HFF-Myc (cell line): Measurements from ENCODE around the gene IQCH.
A peak's percentile ranks its signal among the peaks of the same experiment; 100 is the strongest.

Experiments
- DNase-seq: peaks from one replicate; pipeline ENCODE4 v3.0.0-alpha.2; 2011; ENCODE audit warnings: low read depth; ENCODE audit errors: extremely low read depth
- H3K4me3 ChIP-seq: replicated peaks from 2 replicates; pipeline ENCODE4 v1.5.1; 2011; ENCODE audit warnings: low read depth, mild to moderate bottlenecking, control low read depth, low read length
- TF ChIP-seq, protein P1 (sequence below): IDR thresholded peaks from 2 replicates; pipeline ENCODE4 v1.5.1; 2012; ENCODE audit warnings: mild to moderate bottlenecking, low read depth, low read length, control low read depth; ENCODE audit errors: missing control alignments

Gene IQCH

DNA sequence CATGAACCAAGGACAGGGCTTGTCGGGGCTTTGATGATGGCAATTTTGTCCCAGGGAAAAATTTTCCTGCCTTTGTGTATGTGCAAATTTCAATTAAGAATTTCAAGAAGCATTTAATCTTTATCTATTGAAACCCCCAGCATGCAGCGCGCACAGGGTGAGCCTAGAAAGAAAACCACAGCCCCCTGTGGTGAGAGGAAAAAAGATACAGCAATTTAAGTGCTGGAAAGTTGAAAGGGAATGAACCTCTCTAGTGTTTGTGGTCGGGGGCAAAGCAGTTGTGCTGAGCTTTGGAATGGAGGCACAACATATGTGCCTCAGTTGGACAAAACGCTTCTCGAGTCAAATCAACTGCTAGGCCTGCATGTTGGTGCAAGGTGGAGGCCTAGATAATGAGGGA lies 154.6 kb downstream of the IQCH start:
- DNase-seq = no peak
- TF ChIP-seq, protein P1, sequence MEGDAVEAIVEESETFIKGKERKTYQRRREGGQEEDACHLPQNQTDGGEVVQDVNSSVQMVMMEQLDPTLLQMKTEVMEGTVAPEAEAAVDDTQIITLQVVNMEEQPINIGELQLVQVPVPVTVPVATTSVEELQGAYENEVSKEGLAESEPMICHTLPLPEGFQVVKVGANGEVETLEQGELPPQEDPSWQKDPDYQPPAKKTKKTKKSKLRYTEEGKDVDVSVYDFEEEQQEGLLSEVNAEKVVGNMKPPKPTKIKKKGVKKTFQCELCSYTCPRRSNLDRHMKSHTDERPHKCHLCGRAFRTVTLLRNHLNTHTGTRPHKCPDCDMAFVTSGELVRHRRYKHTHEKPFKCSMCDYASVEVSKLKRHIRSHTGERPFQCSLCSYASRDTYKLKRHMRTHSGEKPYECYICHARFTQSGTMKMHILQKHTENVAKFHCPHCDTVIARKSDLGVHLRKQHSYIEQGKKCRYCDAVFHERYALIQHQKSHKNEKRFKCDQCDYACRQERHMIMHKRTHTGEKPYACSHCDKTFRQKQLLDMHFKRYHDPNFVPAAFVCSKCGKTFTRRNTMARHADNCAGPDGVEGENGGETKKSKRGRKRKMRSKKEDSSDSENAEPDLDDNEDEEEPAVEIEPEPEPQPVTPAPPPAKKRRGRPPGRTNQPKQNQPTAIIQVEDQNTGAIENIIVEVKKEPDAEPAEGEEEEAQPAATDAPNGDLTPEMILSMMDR = no peak
- H3K4me3 ChIP-seq = no peak overlapping the region

DNA sequence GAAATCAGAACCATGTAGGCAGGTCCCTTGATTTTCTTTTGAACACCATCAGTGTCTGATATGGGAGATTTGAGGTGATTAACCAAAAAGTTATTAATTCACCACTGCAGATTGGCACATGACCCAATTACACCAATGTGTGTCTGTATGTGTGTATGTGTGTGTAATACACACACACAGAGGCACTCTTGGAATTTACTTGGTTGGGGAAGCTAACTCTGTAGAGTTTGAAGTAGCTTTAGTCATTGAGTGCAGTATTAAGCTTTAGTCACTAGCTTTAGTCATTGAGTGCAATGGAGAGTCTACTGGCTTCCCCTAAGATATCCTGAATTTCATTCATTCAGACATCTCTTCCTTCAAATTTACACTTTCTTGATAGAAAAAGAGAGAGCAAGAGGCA lies 156.9 kb downstream of the IQCH start:
- TF ChIP-seq, protein P1 = no peak
- no peak for DNase-seq
- H3K4me3 ChIP-seq = no peak overlapping the region

- no peak overlapping the region for H3K4me3 ChIP-seq
- peak; percentile 53 for DNase-seq
- TF ChIP-seq, protein P1 = no peak
Observed at GRCh38 chr15:67413770-67414390, 159.3 kb downstream of the IQCH start.

DNA sequence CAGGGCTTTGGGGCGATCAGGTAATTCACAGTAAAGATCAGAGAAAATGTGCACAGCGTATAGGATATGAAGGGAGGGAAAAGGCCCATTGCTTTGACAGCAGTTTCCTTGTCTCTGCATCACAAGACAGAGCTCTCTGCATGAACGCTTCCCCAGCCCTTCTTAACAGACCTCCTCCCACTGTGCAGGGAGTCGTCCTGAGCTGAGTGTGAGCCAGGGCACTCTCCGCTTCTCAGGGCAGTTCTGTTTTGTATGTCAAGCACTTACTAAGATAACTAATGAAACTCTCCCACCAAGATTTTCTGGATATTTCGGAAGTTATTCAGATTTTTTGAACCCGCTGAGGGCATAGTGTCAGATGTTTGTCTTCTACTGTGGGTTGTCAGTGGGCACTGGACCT lies 160.6 kb downstream of the IQCH start:
- DNase-seq = no peak
- no peak overlapping the region for H3K4me3 ChIP-seq
- TF ChIP-seq, protein P1 = no peak

DNA sequence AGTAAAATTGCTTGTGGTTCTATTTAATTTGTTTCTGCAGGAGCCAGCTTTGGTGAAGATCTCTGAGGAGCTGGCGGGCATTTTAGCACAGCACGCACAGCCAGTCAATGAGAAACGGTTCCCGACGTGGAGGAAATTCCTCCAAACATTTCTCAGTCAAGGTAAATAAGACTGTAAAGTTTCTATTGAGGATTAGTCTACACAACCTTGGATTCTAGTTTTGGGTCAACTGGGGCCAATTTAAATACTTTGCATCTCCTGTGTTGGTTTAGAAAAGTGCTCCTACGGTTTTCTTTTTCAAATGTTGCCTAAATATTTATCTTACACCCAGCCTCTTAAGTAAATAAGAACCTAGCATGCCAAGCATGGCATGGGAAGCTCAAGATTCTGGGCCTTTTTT lies 162.3 kb downstream of the IQCH start:
- DNase-seq = no peak
- no peak overlapping the region for H3K4me3 ChIP-seq
- TF ChIP-seq, protein P1 = no peak

- TF ChIP-seq, protein P1 = no peak
- DNase-seq = no peak
Observed at GRCh38 chr15:67419705-67420104, 165.1 kb downstream of the IQCH start.

GRCh38 chr15:67420137-67420536 lies 165.6 kb downstream of the IQCH start:
- DNase-seq = no peak
- TF ChIP-seq, protein P1 = no peak
- H3K4me3 ChIP-seq = no peak overlapping the region

More at GRCh38 chr15:67419705-67420104, 165.1 kb downstream of the IQCH start:
- no peak overlapping the region for H3K4me3 ChIP-seq
